HEK293 (cell line): Measurements from ENCODE around the gene SRD5A1.

ENCODE experiments used
- SALL2 ChIP-seq: fragments of 450-650 bp; formaldehyde crosslinking; IDR thresholded peaks from 2 replicates; pipeline ENCODE4 v1.5.0; 2017; ENCODE audit warnings: missing biosample characterization, mild to moderate bottlenecking, missing genetic modification characterization, borderline replicate concordance
- ZNF530 ChIP-seq: fragments of 450-650 bp; formaldehyde crosslinking; IDR thresholded peaks from 2 replicates; pipeline ENCODE4 v1.5.1; 2016; ENCODE audit warnings: low read depth, missing biosample characterization, missing genetic modification characterization
- ZNF623 ChIP-seq: fragments of 450-650 bp; formaldehyde crosslinking; IDR thresholded peaks from 2 replicates; pipeline ENCODE4 v1.5.1; 2016; ENCODE audit warnings: missing biosample characterization, missing genetic modification characterization
- TF ChIP-seq, protein P1 (sequence below): fragments of 450-650 bp; formaldehyde crosslinking; IDR thresholded peaks from 2 replicates; pipeline ENCODE4 v1.5.1; 2016; ENCODE audit warnings: missing biosample characterization, missing genetic modification characterization

DNA sequence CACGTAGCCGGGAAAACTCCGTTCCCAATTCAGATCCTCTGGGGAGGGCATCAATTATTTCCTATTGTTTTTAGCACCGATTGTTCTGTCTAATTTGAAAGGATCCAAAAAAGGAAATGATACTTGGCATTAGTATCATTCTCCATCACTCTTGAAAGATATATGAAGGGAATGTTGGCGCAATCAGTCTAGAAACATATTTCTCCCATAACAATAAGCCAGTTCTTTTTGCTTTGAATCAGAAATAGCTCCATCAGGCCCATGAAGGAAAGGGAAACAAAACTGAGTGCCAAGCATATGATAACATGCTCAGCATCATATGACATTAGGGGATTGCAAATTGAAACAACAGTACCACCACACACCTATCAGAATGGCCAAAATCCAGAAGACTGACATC is 39.8 kb downstream of the SRD5A1 start:
- TF ChIP-seq SALL2 (tag by site-specific recombination), result no peak
- TF ChIP-seq, protein P1, sequence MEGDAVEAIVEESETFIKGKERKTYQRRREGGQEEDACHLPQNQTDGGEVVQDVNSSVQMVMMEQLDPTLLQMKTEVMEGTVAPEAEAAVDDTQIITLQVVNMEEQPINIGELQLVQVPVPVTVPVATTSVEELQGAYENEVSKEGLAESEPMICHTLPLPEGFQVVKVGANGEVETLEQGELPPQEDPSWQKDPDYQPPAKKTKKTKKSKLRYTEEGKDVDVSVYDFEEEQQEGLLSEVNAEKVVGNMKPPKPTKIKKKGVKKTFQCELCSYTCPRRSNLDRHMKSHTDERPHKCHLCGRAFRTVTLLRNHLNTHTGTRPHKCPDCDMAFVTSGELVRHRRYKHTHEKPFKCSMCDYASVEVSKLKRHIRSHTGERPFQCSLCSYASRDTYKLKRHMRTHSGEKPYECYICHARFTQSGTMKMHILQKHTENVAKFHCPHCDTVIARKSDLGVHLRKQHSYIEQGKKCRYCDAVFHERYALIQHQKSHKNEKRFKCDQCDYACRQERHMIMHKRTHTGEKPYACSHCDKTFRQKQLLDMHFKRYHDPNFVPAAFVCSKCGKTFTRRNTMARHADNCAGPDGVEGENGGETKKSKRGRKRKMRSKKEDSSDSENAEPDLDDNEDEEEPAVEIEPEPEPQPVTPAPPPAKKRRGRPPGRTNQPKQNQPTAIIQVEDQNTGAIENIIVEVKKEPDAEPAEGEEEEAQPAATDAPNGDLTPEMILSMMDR (tag by site-specific recombination), result no peak
- no peak for TF ChIP-seq ZNF623
- no peak for TF ChIP-seq ZNF530
